ENCODE data around the gene TWF1. TPM values are rescaled to one million over a fixed set of nuclear protein-coding genes. Genes with fewer than 3 reads are reported as not detected.

The TWF1 gene
- total RNA-seq, result 76.5 and 86.5 TPM in 2 replicates

GRCh38 chr12:43805860-43806736 lies at the start of gene TWF1:
TWF1 (minus strand) TSS chr12:43806317; CDS start chr12:43806245, 72 bp downstream.

GRCh38 chr12:43835656-43836474 lies 29.7 kb upstream of the TWF1 start, which contains the start of gene TMEM117:
TMEM117 (plus strand) TSS chr12:43836081.

GRCh38 chr12:43758728-43759563 lies 47.2 kb downstream of the TWF1 start, which contains the start of the genes IRAK4 and PUS7L:
IRAK4 (plus strand) TSS chr12:43758951; CDS start chr12:43768112, 9,161 bp downstream.
PUS7L (minus strand) TSS chr12:43758790; CDS start chr12:43755245, 3,545 bp downstream.

Other genes starting within 250 kb of the TWF1 start
- gene PUS7L, start 47.5 kb downstream of the TWF1 start, total RNA-seq, result 6.9 and 11.1 TPM in 2 replicates
- gene IRAK4, start 47.4 kb downstream of the TWF1 start, total RNA-seq, result 10.0 and 18.3 TPM in 2 replicates
- 9.4 and 12.1 TPM in 2 replicates for gene TMEM117, start 29.8 kb upstream of the TWF1 start, total RNA-seq